Measurements from ENCODE around the gene TMEM156.

DNA sequence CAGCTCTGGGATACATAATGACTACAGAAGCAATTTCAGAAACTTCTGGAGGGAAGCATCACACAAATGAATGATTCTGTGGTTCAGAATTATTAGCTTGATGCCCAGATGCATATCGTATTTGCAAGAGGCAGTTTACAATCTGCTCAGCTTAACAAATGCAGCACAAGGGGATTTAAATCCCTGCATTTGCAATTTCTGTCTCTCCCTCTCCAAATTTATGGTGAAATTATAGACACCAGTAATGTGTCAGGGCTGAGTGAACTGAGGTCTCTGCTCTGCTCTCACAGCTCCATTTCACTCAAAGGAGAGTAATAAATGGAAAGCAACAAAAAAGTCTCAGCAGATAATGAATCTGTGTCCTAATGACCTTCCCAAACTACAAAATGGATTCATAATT is 80.2 kb downstream of the TMEM156 start:
- TF ChIP-seq, protein P1, sequence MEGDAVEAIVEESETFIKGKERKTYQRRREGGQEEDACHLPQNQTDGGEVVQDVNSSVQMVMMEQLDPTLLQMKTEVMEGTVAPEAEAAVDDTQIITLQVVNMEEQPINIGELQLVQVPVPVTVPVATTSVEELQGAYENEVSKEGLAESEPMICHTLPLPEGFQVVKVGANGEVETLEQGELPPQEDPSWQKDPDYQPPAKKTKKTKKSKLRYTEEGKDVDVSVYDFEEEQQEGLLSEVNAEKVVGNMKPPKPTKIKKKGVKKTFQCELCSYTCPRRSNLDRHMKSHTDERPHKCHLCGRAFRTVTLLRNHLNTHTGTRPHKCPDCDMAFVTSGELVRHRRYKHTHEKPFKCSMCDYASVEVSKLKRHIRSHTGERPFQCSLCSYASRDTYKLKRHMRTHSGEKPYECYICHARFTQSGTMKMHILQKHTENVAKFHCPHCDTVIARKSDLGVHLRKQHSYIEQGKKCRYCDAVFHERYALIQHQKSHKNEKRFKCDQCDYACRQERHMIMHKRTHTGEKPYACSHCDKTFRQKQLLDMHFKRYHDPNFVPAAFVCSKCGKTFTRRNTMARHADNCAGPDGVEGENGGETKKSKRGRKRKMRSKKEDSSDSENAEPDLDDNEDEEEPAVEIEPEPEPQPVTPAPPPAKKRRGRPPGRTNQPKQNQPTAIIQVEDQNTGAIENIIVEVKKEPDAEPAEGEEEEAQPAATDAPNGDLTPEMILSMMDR (IDR thresholded peaks at IDR 0.05; ENCODE audit: extremely low read depth in 1 of 2, insufficient read depth in 1 of 2, low read depth in 1 of 2, low read length in 2 of 2) = no peak
- TF ChIP-seq POLR2AphosphoS5 (IDR thresholded peaks at IDR 0.05; ENCODE audit: insufficient read depth, low read depth, low read length) = no peak
- TF ChIP-seq POLR2A (IDR thresholded peaks at IDR 0.05; ENCODE audit: low read depth, low read length) = no peak
